ENCODE data around the gene DDX55.
A peak's percentile ranks its signal among the peaks of the same experiment; 100 is the strongest.

Gene DDX55

GRCh38 chr12:123654129-123654701 is 52.3 kb downstream of the DDX55 start:
- TF ChIP-seq, protein P1, sequence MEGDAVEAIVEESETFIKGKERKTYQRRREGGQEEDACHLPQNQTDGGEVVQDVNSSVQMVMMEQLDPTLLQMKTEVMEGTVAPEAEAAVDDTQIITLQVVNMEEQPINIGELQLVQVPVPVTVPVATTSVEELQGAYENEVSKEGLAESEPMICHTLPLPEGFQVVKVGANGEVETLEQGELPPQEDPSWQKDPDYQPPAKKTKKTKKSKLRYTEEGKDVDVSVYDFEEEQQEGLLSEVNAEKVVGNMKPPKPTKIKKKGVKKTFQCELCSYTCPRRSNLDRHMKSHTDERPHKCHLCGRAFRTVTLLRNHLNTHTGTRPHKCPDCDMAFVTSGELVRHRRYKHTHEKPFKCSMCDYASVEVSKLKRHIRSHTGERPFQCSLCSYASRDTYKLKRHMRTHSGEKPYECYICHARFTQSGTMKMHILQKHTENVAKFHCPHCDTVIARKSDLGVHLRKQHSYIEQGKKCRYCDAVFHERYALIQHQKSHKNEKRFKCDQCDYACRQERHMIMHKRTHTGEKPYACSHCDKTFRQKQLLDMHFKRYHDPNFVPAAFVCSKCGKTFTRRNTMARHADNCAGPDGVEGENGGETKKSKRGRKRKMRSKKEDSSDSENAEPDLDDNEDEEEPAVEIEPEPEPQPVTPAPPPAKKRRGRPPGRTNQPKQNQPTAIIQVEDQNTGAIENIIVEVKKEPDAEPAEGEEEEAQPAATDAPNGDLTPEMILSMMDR (IDR thresholded peaks at IDR 0.05; ENCODE audit: insufficient read depth, low read depth, low read length, missing control alignments) = no peak
- no peak for DNase-seq (ENCODE audit: low read depth)
- no peak overlapping the region for H3K4me3 ChIP-seq (ENCODE audit: low read depth, low read length)

DNA sequence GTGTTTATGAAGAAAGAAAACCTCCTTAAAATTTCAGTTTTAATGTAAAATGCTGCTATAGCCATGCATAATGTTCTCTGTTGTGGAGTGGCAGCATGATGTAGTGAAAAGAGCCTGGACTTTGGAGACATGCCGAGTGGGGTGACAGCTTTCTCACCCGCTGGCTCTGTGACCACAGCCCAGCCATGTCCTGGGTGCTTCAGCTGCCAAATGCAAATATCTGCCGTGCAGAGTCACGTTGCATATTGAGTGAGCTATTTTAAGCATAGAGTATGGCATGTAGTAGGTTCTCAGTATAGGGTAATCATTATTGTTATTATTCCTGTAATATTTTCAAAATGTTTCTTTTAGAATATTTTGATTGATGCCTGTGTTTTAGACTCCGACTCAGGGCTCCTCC is 53.5 kb downstream of the DDX55 start:
- TF ChIP-seq, protein P1 (IDR thresholded peaks at IDR 0.05; ENCODE audit: insufficient read depth, low read depth, low read length, missing control alignments) = no peak
- DNase-seq (ENCODE audit: low read depth) = peak; percentile 75
- no peak overlapping the region for H3K4me3 ChIP-seq (ENCODE audit: low read depth, low read length)

- no peak for DNase-seq (ENCODE audit: low read depth)
- H3K4me3 ChIP-seq (ENCODE audit: low read depth, low read length) = no peak overlapping the region
- TF ChIP-seq, protein P1 (IDR thresholded peaks at IDR 0.05; ENCODE audit: insufficient read depth, low read depth, low read length, missing control alignments) = no peak
Observed at GRCh38 chr12:123656392-123656791, 54.5 kb downstream of the DDX55 start.

DNA sequence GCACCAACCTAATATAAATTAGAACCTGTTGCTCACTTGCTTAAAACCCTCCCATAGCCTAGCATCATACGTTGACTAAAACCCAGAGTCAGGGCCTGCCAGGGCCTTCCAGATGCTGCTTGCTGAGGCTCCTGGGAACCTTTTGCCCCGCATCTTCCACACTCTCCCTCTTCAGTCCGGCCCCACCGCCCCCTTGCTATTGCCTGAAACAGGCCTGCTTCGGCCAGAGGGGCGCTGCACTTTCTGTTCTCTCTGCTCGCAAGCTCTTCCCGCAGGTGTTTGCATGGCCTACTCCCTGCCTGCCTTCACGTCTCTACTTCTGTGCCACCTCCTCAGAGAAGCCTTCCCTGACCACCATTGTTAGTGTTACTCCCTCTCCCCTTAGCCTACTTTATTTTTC is 55.3 kb downstream of the DDX55 start:
- TF ChIP-seq, protein P1 (IDR thresholded peaks at IDR 0.05; ENCODE audit: insufficient read depth, low read depth, low read length, missing control alignments) = no peak
- DNase-seq (ENCODE audit: low read depth) = no peak
- no peak overlapping the region for H3K4me3 ChIP-seq (ENCODE audit: low read depth, low read length)

DNA sequence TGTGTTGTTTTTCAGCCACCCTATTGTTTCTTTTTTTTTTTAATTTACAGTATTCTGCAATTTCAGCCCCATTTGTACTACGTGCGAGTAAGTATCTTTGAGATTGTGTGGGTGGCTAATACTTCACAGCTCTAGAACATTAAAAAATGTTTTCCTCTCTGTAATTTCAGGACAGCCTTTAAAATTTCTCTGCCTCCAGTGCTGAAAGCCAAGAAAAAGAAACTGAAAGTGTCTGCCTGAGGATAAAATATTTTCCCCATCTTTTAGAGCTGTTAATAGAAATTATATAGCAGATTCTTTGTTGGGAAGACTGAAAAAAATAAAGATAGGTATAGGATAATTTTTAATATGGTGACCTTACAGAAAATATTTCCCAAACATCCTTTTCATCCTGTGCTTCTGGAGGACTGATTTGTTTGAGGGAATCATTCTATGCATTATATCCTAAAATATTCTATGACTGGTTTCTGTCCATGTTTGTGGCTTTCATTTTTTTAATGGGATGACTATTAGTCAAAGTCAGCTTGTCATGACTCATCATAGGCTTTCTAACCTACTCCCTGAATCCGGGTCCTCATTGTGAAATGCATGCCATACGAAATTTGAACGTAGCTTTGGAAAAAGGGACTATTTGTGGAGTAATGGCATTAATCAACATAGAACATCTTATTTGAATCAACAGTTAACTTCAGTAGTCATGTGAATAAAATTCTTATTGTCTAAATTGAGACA is 58.3 kb downstream of the DDX55 start:
- no peak overlapping the region for H3K4me3 ChIP-seq (ENCODE audit: low read depth, low read length)
- TF ChIP-seq, protein P1 (IDR thresholded peaks at IDR 0.05; ENCODE audit: insufficient read depth, low read depth, low read length, missing control alignments) = no peak
- DNase-seq (ENCODE audit: low read depth) = peak; percentile 20

GRCh38 chr12:123667771-123668170 is 65.9 kb downstream of the DDX55 start:
- no peak overlapping the region for H3K4me3 ChIP-seq (ENCODE audit: low read depth, low read length)
- TF ChIP-seq, protein P1 (IDR thresholded peaks at IDR 0.05; ENCODE audit: insufficient read depth, low read depth, low read length, missing control alignments) = no peak
- DNase-seq (ENCODE audit: low read depth) = no peak

All from GM12865 (cell line).